OCI-LY7 (cell line): Measurements from ENCODE around the gene OPCML.

Experiments used
- EZH2phosphoT487 ChIP-seq: fragments of 200-600 bp; sonication (generic); IDR thresholded peaks from 2 replicates; pipeline ENCODE4 v1.6.1; 2018; ENCODE audit warnings: low read depth, borderline replicate concordance, mild to moderate bottlenecking, mixed run types, antibody characterized with exemption, low read length, moderate library complexity, mixed read lengths
- TF ChIP-seq, protein P1 (sequence below): fragments of 200-600 bp; sonication (generic); conservative IDR thresholded peaks from 2 replicates; pipeline ENCODE4 v1.5.1; 2014; ENCODE audit warnings: mild to moderate bottlenecking, antibody characterized with exemption, low read length, moderate library complexity, mixed read lengths

DNA sequence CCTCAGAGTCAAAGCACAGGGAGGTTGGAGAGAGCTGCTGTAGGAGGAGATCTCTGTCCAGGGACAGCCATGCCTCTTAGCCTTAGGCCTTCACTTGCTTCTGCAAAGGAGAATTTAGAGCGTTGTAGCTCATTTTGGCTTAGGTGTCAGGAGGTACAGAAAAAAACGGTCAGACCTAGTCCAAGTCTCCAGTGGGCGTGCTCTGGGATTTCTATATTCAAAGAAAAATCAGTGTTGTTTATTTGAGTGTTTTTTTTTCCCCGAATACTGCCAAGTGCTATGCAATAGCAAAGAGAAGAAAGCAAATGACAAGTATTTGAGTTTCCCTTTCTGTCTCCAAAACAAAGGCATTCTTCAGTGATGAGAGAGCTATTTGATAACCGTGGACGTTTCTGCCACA, 22.7 kb upstream of the OPCML start:
- TF ChIP-seq, protein P1, sequence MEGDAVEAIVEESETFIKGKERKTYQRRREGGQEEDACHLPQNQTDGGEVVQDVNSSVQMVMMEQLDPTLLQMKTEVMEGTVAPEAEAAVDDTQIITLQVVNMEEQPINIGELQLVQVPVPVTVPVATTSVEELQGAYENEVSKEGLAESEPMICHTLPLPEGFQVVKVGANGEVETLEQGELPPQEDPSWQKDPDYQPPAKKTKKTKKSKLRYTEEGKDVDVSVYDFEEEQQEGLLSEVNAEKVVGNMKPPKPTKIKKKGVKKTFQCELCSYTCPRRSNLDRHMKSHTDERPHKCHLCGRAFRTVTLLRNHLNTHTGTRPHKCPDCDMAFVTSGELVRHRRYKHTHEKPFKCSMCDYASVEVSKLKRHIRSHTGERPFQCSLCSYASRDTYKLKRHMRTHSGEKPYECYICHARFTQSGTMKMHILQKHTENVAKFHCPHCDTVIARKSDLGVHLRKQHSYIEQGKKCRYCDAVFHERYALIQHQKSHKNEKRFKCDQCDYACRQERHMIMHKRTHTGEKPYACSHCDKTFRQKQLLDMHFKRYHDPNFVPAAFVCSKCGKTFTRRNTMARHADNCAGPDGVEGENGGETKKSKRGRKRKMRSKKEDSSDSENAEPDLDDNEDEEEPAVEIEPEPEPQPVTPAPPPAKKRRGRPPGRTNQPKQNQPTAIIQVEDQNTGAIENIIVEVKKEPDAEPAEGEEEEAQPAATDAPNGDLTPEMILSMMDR = no peak
- TF ChIP-seq EZH2phosphoT487 = no peak
